ENCODE results near the gene USP47.

- TF ChIP-seq HIC2 (CRISPR knock-in tag; IDR thresholded peaks at IDR 0.05; ENCODE audit: low read depth) (no peak), KDM5A (IDR thresholded peaks at IDR 0.05; ENCODE audit: borderline replicate concordance, low read length) (peak; percentile 59; the same call in 1 of the 2 replicates), GABPB1 (CRISPR knock-in tag; IDR thresholded peaks at IDR 0.05) (peak; percentile 80), ARID3A (IDR thresholded peaks at IDR 0.05; ENCODE audit: low read depth, low read length) (no peak), CC2D1A (CRISPR knock-in tag; IDR thresholded peaks at IDR 0.05) (no peak)
These were observed at the start of gene USP47 for GRCh38 chr11:11841723-11842420.
